Ascending aorta (tissue), 2 donors: ENCODE measurements around the gene C4BPB. TPM values are rescaled to one million over a fixed set of nuclear protein-coding genes. Genes with fewer than 3 reads are reported as not detected.

ENCODE experiments used
- DNase-seq, 2 donors: peaks; one replicate each; pipeline ENCODE4 v3.0.0-alpha.2; 2019; ENCODE audit warnings: low spot score in 2 of 2
- H3K27ac ChIP-seq, 2 donors: fragments of 200-600 bp; sonication (generic); one replicate each; pipeline ENCODE4 v1.5.1; 2016 to 2017; ENCODE audit warnings: mild to moderate bottlenecking in 1 of 2
- H3K27me3 ChIP-seq: fragments of 200-600 bp; sonication (generic); one replicate; pipeline ENCODE4 v1.5.1; 2017
- H3K36me3 ChIP-seq, 2 donors: fragments of 200-600 bp; sonication (generic); one replicate each; pipeline ENCODE4 v1.5.1; 2016
- H3K4me1 ChIP-seq, 2 donors: fragments of 200-600 bp; sonication (generic); one replicate each; pipeline ENCODE4 v1.5.1; 2016 to 2017; ENCODE audit warnings: mild to moderate bottlenecking in 1 of 2
- H3K4me3 ChIP-seq, 2 donors: fragments of 200-600 bp; sonication (generic); one replicate each; pipeline ENCODE4 v1.5.1; 2016 to 2017; ENCODE audit warnings: mild to moderate bottlenecking in 1 of 2
- H3K9me3 ChIP-seq, 2 donors: fragments of 200-600 bp; sonication (generic); one replicate each; pipeline ENCODE4 v1.5.1; 2016
- CTCF ChIP-seq, 3 experiments: fragments of 200-600 bp in 2 of 3; fragments of 450-650 bp in 1 of 3; sonication (generic) in 2 of 3; IDR thresholded peaks; one replicate each; pipeline ENCODE4 v1.5.1; 2016 to 2019; ENCODE audit warnings: antibody characterized with exemption in 3 of 3, mild to moderate bottlenecking in 1 of 3, moderate library complexity in 1 of 3
- intact Hi-C: fragments of 100-400 bp; cut with DNase I; formaldehyde crosslinking; loops from one replicate; pipeline ENCODE4 v1.15.1; 2023
- total RNA-seq: library from RNA; depleted of rRNA; stranded (reverse); fragments of >200 nt; gene quantifications from one replicate; pipeline ENCODE4 v1.1.0, GENCODE V29; 2016

C4BPB gene
- total RNA-seq, 1 donor from 2014 or later: not detected

- H3K27me3 ChIP-seq: no peaks in the 10 kb centered on the region
- no peaks in the 10 kb centered on the region for H3K9me3 ChIP-seq
- no peak for TF ChIP-seq CTCF (IDR thresholded peaks at IDR 0.05)
- H3K27ac ChIP-seq: no peak overlapping the region
- H3K36me3 ChIP-seq: peaks cover 0 to 6% of the 10 kb centered on the region in 2 donors
- DNase-seq: no peak
- H3K4me1 ChIP-seq: peaks cover 0 to 6% of the 10 kb centered on the region in 2 donors
- no peak overlapping the region for H3K4me3 ChIP-seq
- intact Hi-C loops: loop anchor here (1.0 kb wide), 2 partner anchors 23 to 27 kb away; no protein-coding TSS in a partner anchor
Measured at GRCh38 chr1:207077012-207077411, 11.6 kb upstream of the C4BPB start.

- Histone ChIP-seq H3K4me3 (no peak overlapping the region), H3K36me3 (peaks cover 0 to 3% of the 10 kb centered on the region in 2 donors), H3K27me3 (no peaks in the 10 kb centered on the region), H3K4me1 (peaks cover 0 to 6% of the 10 kb centered on the region in 2 donors), H3K9me3 (no peaks in the 10 kb centered on the region), H3K27ac (no peak overlapping the region)
- TF ChIP-seq CTCF (IDR thresholded peaks at IDR 0.05): peak; percentile 78 to 87 (median 80)
- intact Hi-C loops: loop anchor here (1.0 kb wide), 2 partner anchors 23 to 27 kb away; no protein-coding TSS in a partner anchor
- DNase-seq: peak in 1 of 2 donors; percentile 81
Measured at GRCh38 chr1:207077470-207078377, 10.9 kb upstream of the C4BPB start.

- Histone ChIP-seq H3K36me3 (peaks cover 0 to 3% of the 10 kb centered on the region in 2 donors), H3K27me3 (no peaks in the 10 kb centered on the region), H3K4me1 (peaks cover 0 to 6% of the 10 kb centered on the region in 2 donors), H3K27ac (no peak overlapping the region), H3K9me3 (no peaks in the 10 kb centered on the region), H3K4me3 (no peak overlapping the region)
- DNase-seq: no peak
- TF ChIP-seq CTCF (IDR thresholded peaks at IDR 0.05): no peak
- intact Hi-C loops: no loop called here
Measured at GRCh38 chr1:207078578-207079132, 10.0 kb upstream of the C4BPB start.

GRCh38 chr1:207079706-207080241, 8.9 kb upstream of the C4BPB start:
- TF ChIP-seq CTCF (IDR thresholded peaks at IDR 0.05): no peak
- H3K27me3 ChIP-seq: no peaks in the 10 kb centered on the region
- no peak for DNase-seq
- H3K36me3 ChIP-seq: peaks cover 0 to 3% of the 10 kb centered on the region in 2 donors
- peaks cover 0 to 6% of the 10 kb centered on the region in 2 donors for H3K4me1 ChIP-seq
- H3K27ac ChIP-seq: no peak overlapping the region
- intact Hi-C loops: no loop called here
- no peaks in the 10 kb centered on the region for H3K9me3 ChIP-seq
- no peak overlapping the region for H3K4me3 ChIP-seq

GRCh38 chr1:207081088-207081487, 7.6 kb upstream of the C4BPB start:
- H3K27ac ChIP-seq: no peak overlapping the region
- H3K4me1 ChIP-seq: peaks cover 0 to 6% of the 10 kb centered on the region in 2 donors
- no peaks in the 10 kb centered on the region for H3K27me3 ChIP-seq
- no peak for DNase-seq
- no peaks in the 10 kb centered on the region for H3K36me3 ChIP-seq
- intact Hi-C loops: no loop called here
- TF ChIP-seq CTCF (IDR thresholded peaks at IDR 0.05): no peak
- H3K9me3 ChIP-seq: no peaks in the 10 kb centered on the region
- H3K4me3 ChIP-seq: no peak overlapping the region
